Endometrial microvascular endothelial cells (primary cell): ENCODE measurements around the gene ANKRD63. TPM values are rescaled to one million over a fixed set of nuclear protein-coding genes. Genes with fewer than 3 reads are reported as not detected.

ENCODE experiments used
- in situ Hi-C: cut with HindIII; loops from 2 replicates; pipeline ENCODE4 v1.10.0; 2017; ENCODE audit warnings: low sequenced_read_pairs, low pct_unique_long_range_greater_than_20kb; ENCODE audit errors: inconsistent ontology term
- total RNA-seq: library from RNA; depleted of rRNA; stranded (reverse); fragments of >200 nt; gene quantifications from one replicate; pipeline ENCODE4 v1.2.3, GENCODE V29; 2015; ENCODE audit errors: inconsistent ontology term

The ANKRD63 gene
- total RNA-seq, 1 donor from 2014 or later = not detected

GRCh38 chr15:40283615-40284300, 894 bp upstream of the ANKRD63 start:
- in situ Hi-C loops = no loop called here

- in situ Hi-C loops = no loop called here
Observed at GRCh38 chr15:40282147-40282868, 556 bp downstream of the ANKRD63 start.

DNA sequence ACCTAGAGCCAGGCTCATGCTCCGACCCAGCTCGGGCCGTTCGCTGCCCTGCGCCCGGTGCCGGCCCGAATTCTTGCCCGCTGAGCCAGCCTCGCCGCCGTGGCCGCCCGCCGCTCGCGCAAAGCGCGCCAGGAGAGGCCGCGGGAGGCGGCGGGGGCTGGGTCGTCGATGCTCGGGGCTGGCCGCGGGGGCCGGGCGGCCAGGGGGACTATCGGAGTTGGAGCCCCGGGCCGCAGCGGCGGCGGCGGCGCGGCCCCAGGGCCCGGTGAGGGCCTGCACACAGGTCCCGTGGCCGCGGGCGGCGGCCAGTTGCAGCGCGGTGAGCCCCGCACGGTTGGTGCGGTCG, 1.1 kb downstream of the ANKRD63 start:
- in situ Hi-C loops = no loop called here

- in situ Hi-C loops = no loop called here
Observed at GRCh38 chr15:40281057-40281800, 1.6 kb downstream of the ANKRD63 start.

DNA sequence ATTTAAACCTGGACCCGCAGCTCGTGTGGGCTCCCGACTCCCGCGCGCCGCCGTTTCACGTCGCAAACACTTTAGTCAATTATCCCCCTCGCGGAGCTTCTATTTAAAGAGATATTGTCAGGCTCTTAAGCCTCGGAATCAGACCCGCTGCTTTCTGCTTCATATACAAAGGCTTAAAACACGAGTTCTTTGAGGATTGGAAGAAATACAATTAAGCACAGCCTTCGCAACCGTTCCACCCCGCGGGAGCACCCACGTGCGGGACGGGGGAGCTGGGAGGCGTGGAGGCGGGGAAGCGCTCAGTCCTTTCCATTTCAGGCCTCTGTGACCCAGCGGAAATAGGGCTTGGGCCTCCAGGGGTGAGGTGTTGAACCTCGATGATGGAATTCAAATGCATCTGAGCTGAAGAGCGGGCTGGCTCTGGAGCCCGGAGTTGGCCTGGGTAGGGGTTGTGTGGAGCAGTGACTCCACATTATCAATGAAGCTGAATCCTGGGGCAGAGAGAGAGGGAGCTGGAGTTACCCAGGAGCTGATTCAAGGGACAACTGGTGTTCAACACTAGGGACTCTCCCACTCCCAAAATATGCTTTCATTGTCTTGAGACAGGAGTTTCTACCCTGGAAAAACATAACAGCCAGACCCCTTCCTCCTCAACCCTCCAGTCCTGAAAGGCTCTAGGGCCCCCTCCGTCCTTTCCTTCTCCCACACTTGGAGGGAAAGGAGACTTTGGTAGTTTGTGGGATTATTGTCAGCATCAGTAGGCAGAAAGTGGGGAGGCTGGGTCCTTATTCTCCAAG, 2.4 kb downstream of the ANKRD63 start:
- in situ Hi-C loops = no loop called here

GRCh38 chr15:40279437-40280141, 3.3 kb downstream of the ANKRD63 start:
- in situ Hi-C loops = no loop called here

DNA sequence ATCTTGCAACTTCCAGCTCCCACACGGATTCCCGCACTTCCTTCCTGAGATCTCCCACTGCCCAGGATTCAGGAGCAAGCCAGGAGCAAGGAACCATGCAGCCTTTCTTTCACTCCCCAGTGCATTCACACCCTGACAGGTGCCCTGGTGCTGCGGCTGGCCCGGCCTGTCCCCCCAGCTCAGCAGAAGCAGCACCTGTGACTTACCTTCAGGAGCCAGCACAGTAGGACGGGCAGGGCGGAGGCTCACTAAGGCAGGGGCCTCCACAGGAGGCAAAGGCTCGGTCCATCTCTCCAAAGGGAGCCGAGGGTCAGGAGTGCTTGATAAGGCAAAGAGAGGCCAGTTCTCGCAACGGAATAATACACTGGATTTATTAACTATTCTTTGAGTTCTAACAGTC, 4.8 kb downstream of the ANKRD63 start:
- in situ Hi-C loops = no loop called here

GRCh38 chr15:40277471-40277870, 5.4 kb downstream of the ANKRD63 start:
- in situ Hi-C loops = no loop called here

DNA sequence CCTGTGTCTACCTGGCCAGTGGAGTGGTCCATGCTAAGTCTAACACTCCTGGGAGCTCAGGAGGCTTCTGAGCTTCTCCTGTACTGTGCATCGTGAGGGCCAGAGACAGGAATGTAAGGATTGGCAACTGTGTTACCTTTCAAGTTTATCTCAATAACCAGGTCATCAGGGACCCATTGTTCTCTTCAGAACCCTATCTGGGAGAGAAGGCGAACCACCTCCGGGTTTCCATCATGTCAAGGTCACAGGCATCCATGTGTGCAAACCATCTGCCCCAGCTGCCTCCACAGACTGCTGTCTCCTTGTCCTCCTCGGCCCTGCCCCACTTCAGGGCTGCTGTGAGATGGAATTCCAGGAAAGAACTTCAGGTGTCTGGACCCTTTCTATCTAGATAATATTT, 5.9 kb downstream of the ANKRD63 start:
- in situ Hi-C loops = no loop called here

DNA sequence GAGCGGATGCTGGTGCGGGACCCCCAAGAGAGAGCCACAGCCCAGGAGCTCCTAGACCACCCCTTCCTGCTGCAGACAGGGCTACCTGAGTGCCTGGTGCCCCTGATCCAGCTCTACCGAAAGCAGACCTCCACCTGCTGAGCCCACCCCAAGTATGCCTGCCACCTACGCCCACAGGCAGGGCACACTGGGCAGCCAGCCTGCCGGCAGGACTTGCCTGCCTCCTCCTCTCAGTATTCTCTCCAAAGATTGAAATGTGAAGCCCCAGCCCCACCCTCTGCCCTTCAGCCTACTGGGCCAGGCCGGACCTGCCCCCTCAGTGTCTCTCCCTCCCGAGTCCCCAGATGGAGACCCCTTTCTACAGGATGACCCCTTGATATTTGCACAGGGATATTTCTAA, 6.9 kb downstream of the ANKRD63 start:
- in situ Hi-C loops = no loop called here

- in situ Hi-C loops = no loop called here
Observed at GRCh38 chr15:40275523-40275922, 7.3 kb downstream of the ANKRD63 start.

DNA sequence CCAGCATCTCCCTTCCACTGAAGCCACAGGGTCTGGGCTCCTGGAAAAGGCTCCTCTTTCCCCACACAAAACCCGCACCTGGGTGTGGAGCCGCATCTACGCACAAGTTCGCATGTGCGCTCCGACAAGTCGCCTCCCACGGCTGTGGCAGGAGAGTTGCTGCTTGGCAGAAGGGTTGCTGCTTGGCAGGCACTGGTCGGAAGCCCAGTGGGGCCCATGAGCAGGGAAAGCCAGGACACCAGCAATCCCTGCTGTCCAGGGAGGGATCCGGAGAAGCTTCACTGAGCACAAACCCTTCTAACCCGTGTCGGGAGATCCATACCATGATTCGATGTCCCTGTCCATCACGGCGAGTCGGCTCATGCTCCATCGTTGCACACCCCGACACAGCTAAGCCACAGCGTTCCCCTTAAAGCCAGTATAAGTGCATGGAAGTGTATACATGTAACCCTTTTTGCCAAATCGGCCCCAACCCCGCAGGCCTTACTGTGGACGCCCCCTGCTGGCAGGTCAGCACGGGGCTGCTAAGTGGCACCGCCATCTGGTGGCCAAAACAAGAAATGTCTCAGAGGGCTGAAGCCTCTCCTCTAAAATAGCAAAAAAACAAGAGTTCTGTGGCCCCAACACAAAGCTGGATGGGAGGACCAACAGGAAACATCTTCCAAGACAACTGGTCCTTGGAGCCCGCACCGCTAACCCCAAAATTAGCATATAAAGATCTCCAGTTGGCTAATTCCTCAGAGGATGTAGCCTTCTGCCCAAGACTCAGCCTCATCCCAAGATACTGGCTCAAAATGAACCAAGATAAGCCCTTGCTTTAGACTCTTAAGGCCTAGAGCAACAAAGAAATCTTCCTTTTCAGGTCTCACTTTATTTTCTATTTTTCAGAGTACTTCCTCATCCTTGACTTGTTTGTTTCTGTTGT, 8.3 kb downstream of the ANKRD63 start:
- in situ Hi-C loops = no loop called here

DNA sequence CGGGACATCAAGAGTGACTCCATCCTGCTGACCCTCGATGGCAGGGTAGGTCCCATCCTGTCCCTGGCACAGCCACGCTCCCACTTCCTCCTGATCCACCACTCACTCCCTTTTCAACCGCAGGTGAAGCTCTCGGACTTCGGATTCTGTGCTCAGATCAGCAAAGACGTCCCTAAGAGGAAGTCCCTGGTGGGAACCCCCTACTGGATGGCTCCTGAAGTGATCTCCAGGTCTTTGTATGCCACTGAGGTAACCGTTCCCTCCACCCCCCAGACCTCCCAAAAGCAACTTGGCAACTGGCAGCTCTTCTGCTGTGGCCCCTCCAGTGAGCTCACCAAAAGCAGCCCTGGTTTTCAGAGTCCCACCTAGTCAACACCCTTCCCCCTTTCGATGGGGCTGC, 9.4 kb downstream of the ANKRD63 start:
- in situ Hi-C loops = no loop called here

DNA sequence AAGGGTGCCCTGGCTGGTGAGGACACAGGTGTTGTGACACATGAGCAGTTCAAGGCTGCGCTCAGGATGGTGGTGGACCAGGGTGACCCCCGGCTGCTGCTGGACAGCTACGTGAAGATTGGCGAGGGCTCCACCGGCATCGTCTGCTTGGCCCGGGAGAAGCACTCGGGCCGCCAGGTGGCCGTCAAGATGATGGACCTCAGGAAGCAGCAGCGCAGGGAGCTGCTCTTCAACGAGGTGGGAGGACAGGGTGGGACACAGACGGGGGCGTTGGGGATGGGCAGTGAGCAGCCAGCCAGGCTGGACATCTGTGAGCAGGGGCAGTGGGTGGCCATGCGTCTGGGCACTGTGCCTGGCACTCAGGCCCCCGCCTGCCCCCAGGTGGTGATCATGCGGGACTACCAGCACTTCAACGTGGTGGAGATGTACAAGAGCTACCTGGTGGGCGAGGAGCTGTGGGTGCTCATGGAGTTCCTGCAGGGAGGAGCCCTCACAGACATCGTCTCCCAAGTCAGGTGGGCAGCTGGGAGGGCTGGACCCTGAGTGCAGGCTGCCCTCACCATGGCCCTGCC, 10.3 kb downstream of the ANKRD63 start:
- in situ Hi-C loops = no loop called here

DNA sequence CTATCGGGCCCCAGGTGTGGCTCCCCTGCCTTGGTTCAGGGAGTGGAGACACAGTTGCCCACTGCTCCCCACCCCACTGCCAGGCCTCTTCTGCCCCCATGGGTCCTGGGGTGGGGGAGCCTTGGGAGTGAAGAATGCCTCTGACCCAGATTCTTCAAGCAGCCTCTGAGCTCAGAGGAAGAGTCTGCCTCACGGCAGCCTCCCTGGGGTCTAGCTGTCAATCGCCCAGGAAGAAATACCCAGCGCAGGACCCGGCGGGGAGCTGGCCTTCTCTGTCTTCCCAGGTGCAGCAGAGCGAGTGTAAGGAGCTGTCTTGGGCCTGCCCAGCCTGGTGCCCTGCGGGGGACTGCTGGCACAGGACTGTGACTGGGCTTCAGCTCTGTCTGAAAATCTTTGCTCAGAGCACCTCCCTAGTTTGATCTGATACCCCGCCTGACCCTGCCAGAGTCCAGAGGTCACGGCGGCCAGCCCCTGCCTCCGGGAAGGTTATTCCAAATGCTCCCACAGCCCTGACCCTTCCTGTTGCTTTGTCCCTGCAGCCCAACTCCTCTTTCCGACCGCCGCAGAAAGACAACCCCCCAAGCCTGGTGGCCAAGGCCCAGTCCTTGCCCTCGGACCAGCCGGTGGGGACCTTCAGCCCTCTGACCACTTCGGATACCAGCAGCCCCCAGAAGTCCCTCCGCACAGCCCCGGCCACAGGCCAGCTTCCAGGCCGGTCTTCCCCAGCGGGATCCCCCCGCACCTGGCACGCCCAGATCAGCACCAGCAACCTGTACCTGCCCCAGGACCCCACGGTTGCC, 11.0 kb downstream of the ANKRD63 start:
- in situ Hi-C loops = no loop called here

DNA sequence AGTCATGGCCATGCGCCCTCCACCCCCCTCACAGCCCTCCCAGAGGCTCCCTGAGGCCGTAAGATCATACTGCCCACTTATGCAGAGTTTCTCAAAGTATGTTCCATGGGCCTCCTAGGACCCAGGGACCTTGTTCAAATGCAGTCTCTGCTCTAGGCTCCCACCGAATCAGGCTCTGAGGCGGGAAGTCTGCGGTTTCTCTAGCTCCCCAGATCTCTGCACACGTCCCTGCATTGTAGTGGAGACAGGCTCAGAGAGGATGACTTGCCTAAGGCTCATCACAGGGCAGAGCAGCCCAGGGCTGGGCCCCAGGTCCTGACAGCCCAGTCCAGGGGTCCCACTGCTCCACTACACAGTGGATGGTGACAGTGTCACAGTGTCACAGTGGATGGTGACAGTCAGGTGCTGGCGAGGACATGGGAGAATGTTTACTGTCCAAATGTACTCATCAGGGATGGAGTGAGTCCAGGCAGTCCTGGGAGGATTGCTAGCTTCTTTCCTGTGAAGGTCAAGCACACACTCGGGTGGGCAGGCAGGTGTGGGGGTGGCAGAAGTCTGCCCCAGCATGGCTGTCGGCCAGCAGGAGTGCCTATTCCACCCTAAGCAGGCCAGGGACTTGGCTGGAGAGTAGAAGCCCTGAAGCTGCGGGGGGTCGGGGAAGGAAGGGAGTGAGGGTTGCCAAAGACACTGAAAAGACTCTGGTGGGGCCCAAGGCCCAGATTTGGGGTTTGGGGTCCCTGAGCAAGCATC, 12.4 kb downstream of the ANKRD63 start:
- in situ Hi-C loops = no loop called here
